T-cell (primary cell): ENCODE results near the gene KCTD14. TPM values are rescaled to one million over a fixed set of nuclear protein-coding genes. Genes with fewer than 3 reads are reported as not detected.

ENCODE experiments used
- ATAC-seq, 4 experiments: fragments of 200-7000 bp in 3 of 4; fragments of 150-1000 bp in 1 of 4; cut with Tn5 transposase; replicated peaks in 1 of 4; 1 replicate in 3 of 4; 2 replicates in 1 of 4; pipeline ENCODE4 v1.10.0; 2021; ENCODE audit warnings: moderate library complexity in 3 of 4, mild to moderate bottlenecking in 2 of 4, moderate number of reproducible peaks in 1 of 4
- CTCF ChIA-PET, 2 donors: fragments of 300-600 bp; sonication (Branson Sonifier 250); formaldehyde crosslinking; loops; one replicate each; lab custom pipeline; 2022; ENCODE audit warnings: antibody characterized with exemption in 2 of 2; lab: Charles Lee
- POLR2A ChIA-PET, 2 donors: fragments of 300-600 bp; sonication (Branson Sonifier 250); formaldehyde crosslinking; loops; one replicate each; lab custom pipeline; 2022; ENCODE audit warnings: antibody characterized with exemption in 2 of 2; lab: Charles Lee
- DNase-seq, 35 experiments: peaks; one replicate each; pipeline versions ENCODE4 v3.0.0 to v3.0.0-alpha.2; 2013 to 2023
- H3K27ac ChIP-seq: one replicate; pipeline ENCODE4 v1.5.1; 2013; ENCODE audit warnings: low read length
- H3K27me3 ChIP-seq, 2 experiments: replicated peaks in 1 of 2; 1 replicate in 1 of 2; 2 replicates in 1 of 2; pipeline versions ENCODE4 v1.6.1 to v1.7.0; 2013; ENCODE audit warnings: low read length in 1 of 2, mixed read lengths in 1 of 2; ENCODE audit not compliant: control insufficient read depth in 2 of 2, insufficient read depth in 2 of 2; ENCODE audit errors: extremely low read depth in 1 of 2
- H3K36me3 ChIP-seq, 2 donors: 1 replicate in 1 of 2; 2 replicates in 1 of 2; pipeline versions ENCODE4 v1.6.1 to v1.7.0; 2013; ENCODE audit warnings: low read length in 1 of 2; ENCODE audit not compliant: control insufficient read depth in 2 of 2, insufficient read depth in 1 of 2; ENCODE audit errors: extremely low read depth in 1 of 2
- H3K4me1 ChIP-seq, 2 experiments: 1 replicate in 1 of 2; 2 replicates in 1 of 2; pipeline versions ENCODE4 v1.6.1 to v1.7.0; 2013; ENCODE audit warnings: low read length in 2 of 2, mixed read lengths in 1 of 2; ENCODE audit not compliant: insufficient read depth in 2 of 2, control insufficient read depth in 1 of 2; ENCODE audit errors: extremely low read depth in 1 of 2
- H3K4me3 ChIP-seq, 2 donors: 1 replicate in 1 of 2; 2 replicates in 1 of 2; pipeline versions ENCODE4 v1.5.1 to v1.7.0; 2013; ENCODE audit warnings: mild to moderate bottlenecking in 2 of 2, low read length in 1 of 2, moderate library complexity in 1 of 2; ENCODE audit not compliant: control insufficient read depth in 1 of 2; ENCODE audit errors: extremely low read depth in 1 of 2
- H3K9me3 ChIP-seq: 2 replicates; pipeline ENCODE4 v1.7.0; 2013
- H3K27ac Mint-ChIP-seq, 2 donors: one replicate each; pipeline ENCODE4 v1.8.0; 2020 to 2021; ENCODE audit warnings: mild to moderate bottlenecking in 2 of 2, mixed read lengths in 2 of 2
- H3K27me3 Mint-ChIP-seq, 2 donors: one replicate each; pipeline ENCODE4 v1.8.0; 2021 to 2022; ENCODE audit warnings: mixed read lengths in 2 of 2
- H3K36me3 Mint-ChIP-seq: one replicate; pipeline ENCODE4 v1.8.0; 2021; ENCODE audit warnings: mixed read lengths
- H3K4me1 Mint-ChIP-seq, 3 donors: one replicate each; pipeline ENCODE4 v1.8.0; 2020 to 2022; ENCODE audit warnings: mixed read lengths in 3 of 3, mild to moderate bottlenecking in 1 of 3
- H3K4me3 Mint-ChIP-seq, 3 donors: one replicate each; pipeline ENCODE4 v1.8.0; 2020 to 2022; ENCODE audit warnings: mild to moderate bottlenecking in 3 of 3, mixed read lengths in 3 of 3, moderate library complexity in 3 of 3
- H3K9me3 Mint-ChIP-seq, 3 donors: one replicate each; pipeline ENCODE4 v1.8.0; 2020 to 2022; ENCODE audit warnings: mixed read lengths in 3 of 3
- WGBS: methylation state at CpG from one replicate; pipeline ENCODE4 v1.1.5; 2013; ENCODE audit warnings: missing lambda C conversion rate; ENCODE audit not compliant: insufficient coverage; 5-methylcytosine and 5-hydroxymethylcytosine counted together
- total RNA-seq, 35 experiments: library from RNA in 6 of 35; stranded (reverse) in 6 of 35; fragments of 120-200 nt in 1 of 35; gene quantifications; one replicate each; pipeline versions ENCODE4 v1.2.1 to v1.2.4 and lab custom pipeline; 2013 to 2026

KCTD14 gene
- total RNA-seq, 5 donors from 2014 or later (not counting 1 experiment from before 2014, with no cell fraction given): 0.18 to 0.30 (median 0.23) TPM; not detected in 2

GRCh38 chr11:78010755-78011154 is 12.3 kb downstream of the KCTD14 start:
- no CpG with 5 or more reads among the region's 6 CpGs for WGBS
- POLR2A ChIA-PET: no interaction called here
- H3K27me3 ChIP-seq: peaks cover 0 to 3% of the 10 kb centered on the region in 2 experiments
- Mint-ChIP-seq H3K36me3 (no peaks in the 10 kb centered on the region), H3K4me1 (no peaks in the 10 kb centered on the region), H3K27ac (no peak overlapping the region), H3K4me3 (no peak overlapping the region), H3K27me3 (peaks cover 3 to 6% of the 10 kb centered on the region in 2 donors), H3K9me3 (no peaks in the 10 kb centered on the region)
- DNase-seq (no peak), ATAC-seq (no peak)
- no peak overlapping the region for H3K27ac ChIP-seq
- H3K4me1 ChIP-seq: no peaks in the 10 kb centered on the region
- H3K9me3 ChIP-seq: no peaks in the 10 kb centered on the region
- no peaks in the 10 kb centered on the region for H3K36me3 ChIP-seq
- CTCF ChIA-PET: no interaction called here
- H3K4me3 ChIP-seq: no peak overlapping the region

GRCh38 chr11:78010304-78010703 is 12.8 kb downstream of the KCTD14 start:
- Mint-ChIP-seq H3K9me3 (no peaks in the 10 kb centered on the region), H3K36me3 (no peaks in the 10 kb centered on the region), H3K4me1 (no peaks in the 10 kb centered on the region), H3K4me3 (no peak overlapping the region), H3K27me3 (peaks cover 3 to 6% of the 10 kb centered on the region in 2 donors), H3K27ac (no peak overlapping the region)
- no peak overlapping the region for H3K4me3 ChIP-seq
- H3K4me1 ChIP-seq: no peaks in the 10 kb centered on the region
- H3K9me3 ChIP-seq: no peaks in the 10 kb centered on the region
- no peak for ATAC-seq
- no CpG with 5 or more reads among the region's 1 CpG for WGBS
- CTCF ChIA-PET: no interaction called here
- no peaks in the 10 kb centered on the region for H3K36me3 ChIP-seq
- H3K27me3 ChIP-seq: peaks cover 0 to 3% of the 10 kb centered on the region in 2 experiments
- no peak overlapping the region for H3K27ac ChIP-seq
- POLR2A ChIA-PET: no interaction called here
- no peak for DNase-seq

- WGBS: 95% methylated on average over 2 of the region's 2 CpGs
These were observed 14.0 kb downstream of the KCTD14 start for GRCh38 chr11:78009062-78009461.

GRCh38 chr11:78000193-78000592 is 22.9 kb downstream of the KCTD14 start:
- H3K27me3 ChIP-seq: peaks cover 0 to 2% of the 10 kb centered on the region in 2 experiments
- no peaks in the 10 kb centered on the region for H3K9me3 ChIP-seq
- DNase-seq (peak in 32 of 35 experiments; percentile 5 to 71 (median 24)), ATAC-seq (peak; percentile 77 to 82 (median 80))
- peaks cover 0 to 8% of the 10 kb centered on the region in 2 donors for H3K27me3 Mint-ChIP-seq
- no peak overlapping the region for H3K4me3 ChIP-seq
- H3K27ac Mint-ChIP-seq: no peak overlapping the region
- H3K27ac ChIP-seq: no peak overlapping the region
- CTCF ChIA-PET: interaction anchor here in 1 of 2 donors (0.6 to 1.1 kb wide), 3 partner anchors 9 to 224 kb away, joined by 3 to 4 read pairs (median 3); no protein-coding TSS in a partner anchor
- no peaks in the 10 kb centered on the region for H3K36me3 Mint-ChIP-seq
- no peak overlapping the region for H3K4me3 Mint-ChIP-seq
- no peaks in the 10 kb centered on the region for H3K9me3 Mint-ChIP-seq
- H3K36me3 ChIP-seq: no peaks in the 10 kb centered on the region
- WGBS: 0% methylated on average over 1 of the region's 1 CpG
- peaks cover 1 to 5% of the 10 kb centered on the region in 2 experiments for H3K4me1 ChIP-seq
- POLR2A ChIA-PET: no interaction called here
- H3K4me1 Mint-ChIP-seq: peaks cover 4 to 10% (median 5%) of the 10 kb centered on the region in 3 donors

More at GRCh38 chr11:78009062-78009461, 14.0 kb downstream of the KCTD14 start:
- H3K27ac Mint-ChIP-seq: no peak overlapping the region
- no peak for ATAC-seq
- no peaks in the 10 kb centered on the region for H3K4me1 Mint-ChIP-seq
- no peak for DNase-seq
- Histone ChIP-seq H3K36me3 (no peaks in the 10 kb centered on the region), H3K4me1 (no peaks in the 10 kb centered on the region), H3K4me3 (no peak overlapping the region), H3K9me3 (no peaks in the 10 kb centered on the region), H3K27ac (no peak overlapping the region), H3K27me3 (peaks cover 0 to 6% of the 10 kb centered on the region in 2 experiments)
- H3K36me3 Mint-ChIP-seq: no peaks in the 10 kb centered on the region
- peaks cover 3 to 10% of the 10 kb centered on the region in 2 donors for H3K27me3 Mint-ChIP-seq
- H3K9me3 Mint-ChIP-seq: no peaks in the 10 kb centered on the region
- H3K4me3 Mint-ChIP-seq: no peak overlapping the region
- CTCF ChIA-PET: no interaction called here
- POLR2A ChIA-PET: no interaction called here

- H3K36me3 Mint-ChIP-seq: no peaks in the 10 kb centered on the region
- H3K27ac ChIP-seq: no peak overlapping the region
- ChIA-PET POLR2A (interaction anchor here in 1 of 2 donors (0.6 kb wide), 1 partner anchor 212 kb away, joined by 3 read pairs; no protein-coding TSS in a partner anchor), CTCF (interaction anchor here (0.5 to 1.1 kb wide), 5 partner anchors 29 to 226 kb away, joined by 3 to 6 read pairs (median 4); no protein-coding TSS in a partner anchor)
- no peaks in the 10 kb centered on the region for H3K27me3 ChIP-seq
- DNase-seq (no peak), ATAC-seq (no peak)
- H3K27me3 Mint-ChIP-seq: peaks cover 0 to 7% of the 10 kb centered on the region in 2 donors
- no peaks in the 10 kb centered on the region for H3K9me3 ChIP-seq
- H3K27ac Mint-ChIP-seq: no peak overlapping the region
- 80% methylated on average over 1 of the region's 1 CpG for WGBS
- H3K4me3 Mint-ChIP-seq: no peak overlapping the region
- no peaks in the 10 kb centered on the region for H3K9me3 Mint-ChIP-seq
- no peak overlapping the region for H3K4me3 ChIP-seq
- H3K4me1 Mint-ChIP-seq: peaks cover 7 to 13% (median 8%) of the 10 kb centered on the region in 3 donors
- H3K4me1 ChIP-seq: peaks cover 2 to 9% of the 10 kb centered on the region in 2 experiments
- H3K36me3 ChIP-seq: no peaks in the 10 kb centered on the region
These were observed 23.5 kb downstream of the KCTD14 start for GRCh38 chr11:77999446-78000030.

GRCh38 chr11:77994434-77995362 is 28.4 kb downstream of the KCTD14 start, which contains the start of gene INTS4:
TSS of gene INTS4 (minus strand) at chr11:77994668. CDS start at chr11:77994643, 25 bp downstream.
- Mint-ChIP-seq H3K27me3 (no peaks in the 10 kb centered on the region), H3K4me1 (peaks cover 21 to 35% (median 32%) of the 10 kb centered on the region in 3 donors), H3K9me3 (no peaks in the 10 kb centered on the region), H3K4me3 (peak within 1 kb of the TSS; percentile 87 to 92 (median 88)), H3K27ac (peak within 1 kb of the TSS; percentile 94 to 98), H3K36me3 (peaks cover 3% of the 10 kb centered on the region)
- Histone ChIP-seq H3K36me3 (peaks cover 0 to 13% of the 10 kb centered on the region in 2 donors), H3K27me3 (no peaks in the 10 kb centered on the region), H3K9me3 (no peaks in the 10 kb centered on the region), H3K4me3 (peak within 1 kb of the TSS; percentile 70 to 75), H3K27ac (peak within 1 kb of the TSS; percentile 84), H3K4me1 (peaks cover 11 to 15% of the 10 kb centered on the region in 2 experiments)
- ChIA-PET CTCF (interaction anchor here (0.5 to 1.8 kb wide), 17 partner anchors 10 to 1074 kb away, joined by 3 to 12 read pairs (median 5); partner anchors contain the start of genes ALG8 (in 1 of the 2), KCTD21 (in 1 of the 2) and NDUFC2 (in 1 of the 2)), POLR2A (interaction anchor here (0.5 to 1.1 kb wide), 12 partner anchors 14 to 948 kb away, joined by 3 to 16 read pairs (median 6); partner anchors contain the start of genes ALG8 (in 1 of the 2), KCTD21 (in 1 of the 2), NARS2 (in 1 of the 2) and USP35 (in 1 of the 2))
- peak; percentile 92 to 99 (median 98) for DNase-seq
- under 1% methylated on average over 46 of the region's 47 CpGs for WGBS
- ATAC-seq: peak; percentile 95 to 98 (median 98)
